HL-60/S4 treated with phorbol 12-myristate 13-acetate at 8.2 ng/mL for 4 days and 3 days (cell line): ENCODE data around the gene CXCL11.
"Not testable (repeated sequence)": the region's sequence is repeated elsewhere in the genome, so short reads cannot be mapped to it uniquely, and the experiment has no call there.

Experiments
- in situ Hi-C: fragments of 300-500 bp; cut with MboI; formaldehyde crosslinking; loops from 2 replicates; pipeline ENCODE4 v1.15.0; 2022; ENCODE audit warnings: low sequenced_read_pairs

The CXCL11 gene

GRCh38 chr4:76003035-76003434 is 32.8 kb downstream of the CXCL11 start:
- in situ Hi-C loops, result no loop called here

DNA sequence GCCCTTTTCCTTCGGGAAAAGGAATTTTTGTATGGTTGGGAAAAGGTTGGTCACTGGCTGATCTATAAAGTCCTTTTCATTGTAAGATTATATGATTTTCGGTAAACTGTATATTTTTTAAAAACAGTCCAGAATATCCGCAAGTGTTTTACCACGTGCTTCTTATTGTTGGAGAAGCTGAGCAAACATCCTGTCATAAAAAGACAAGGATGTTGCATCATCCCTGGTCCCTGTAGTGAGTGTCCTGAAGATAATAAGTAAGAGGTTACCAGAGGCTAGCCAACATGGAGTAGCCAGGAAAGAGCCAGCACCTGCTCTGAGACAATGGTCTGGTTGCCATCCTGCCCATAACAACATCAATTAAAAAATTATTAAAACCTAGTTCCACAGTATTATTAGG is 33.7 kb downstream of the CXCL11 start:
- in situ Hi-C loops, result no loop called here

DNA sequence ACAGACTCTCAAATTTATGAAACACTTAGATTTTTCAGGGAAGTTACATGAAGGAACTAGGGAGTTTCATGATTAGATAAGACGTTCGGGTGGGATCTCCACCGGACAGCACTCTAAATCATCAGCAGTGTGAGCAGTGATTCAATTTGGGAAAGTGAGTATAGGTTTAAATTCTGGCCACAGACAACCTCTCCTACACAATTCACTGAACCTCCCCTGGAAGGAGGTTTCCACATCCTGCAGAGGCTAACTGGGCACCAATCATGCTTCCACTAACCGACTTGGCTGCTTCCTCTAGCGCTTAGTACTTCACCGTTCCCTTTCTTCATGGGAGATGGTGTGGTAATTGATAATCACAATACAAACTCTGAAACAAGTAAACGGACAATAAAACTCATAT is 34.2 kb downstream of the CXCL11 start:
- in situ Hi-C loops, result no loop called here

GRCh38 chr4:76000279-76000678 is 35.6 kb downstream of the CXCL11 start:
- in situ Hi-C loops, result no loop called here

DNA sequence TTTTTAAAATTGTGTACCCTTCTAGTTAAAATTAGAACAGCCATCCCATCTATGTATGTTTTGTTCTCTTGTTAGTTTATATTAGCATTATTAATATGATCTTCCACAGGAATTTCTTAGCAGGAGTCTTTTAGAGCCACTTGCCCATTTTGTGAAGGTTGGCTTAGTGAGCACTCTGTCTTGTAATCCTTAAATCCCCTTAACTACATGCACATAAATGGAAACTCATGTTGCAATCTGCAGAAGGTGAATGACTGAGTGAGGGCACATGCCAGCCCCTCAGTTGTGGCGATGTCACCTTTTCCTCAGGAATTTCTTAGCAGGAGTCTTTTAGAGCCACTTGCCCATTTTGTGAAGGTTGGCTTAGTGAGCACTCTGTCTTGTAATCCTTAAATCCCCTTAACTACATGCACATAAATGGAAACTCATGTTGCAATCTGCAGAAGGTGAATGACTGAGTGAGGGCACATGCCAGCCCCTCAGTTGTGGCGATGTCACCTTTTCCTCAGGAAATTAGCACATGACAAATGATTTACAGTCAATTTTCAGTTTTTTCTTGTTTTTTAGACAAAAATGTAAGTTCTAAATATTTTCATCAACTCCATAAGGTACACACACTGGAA is 37.2 kb downstream of the CXCL11 start:
- in situ Hi-C loops, result not testable (repeated sequence)

- in situ Hi-C loops, result no loop called here
Observed at GRCh38 chr4:75997946-75998345, 37.9 kb downstream of the CXCL11 start.

- in situ Hi-C loops, result no loop called here
Observed at GRCh38 chr4:75997081-75997480, 38.8 kb downstream of the CXCL11 start.

GRCh38 chr4:75995727-75996126 is 40.1 kb downstream of the CXCL11 start:
- in situ Hi-C loops, result no loop called here

DNA sequence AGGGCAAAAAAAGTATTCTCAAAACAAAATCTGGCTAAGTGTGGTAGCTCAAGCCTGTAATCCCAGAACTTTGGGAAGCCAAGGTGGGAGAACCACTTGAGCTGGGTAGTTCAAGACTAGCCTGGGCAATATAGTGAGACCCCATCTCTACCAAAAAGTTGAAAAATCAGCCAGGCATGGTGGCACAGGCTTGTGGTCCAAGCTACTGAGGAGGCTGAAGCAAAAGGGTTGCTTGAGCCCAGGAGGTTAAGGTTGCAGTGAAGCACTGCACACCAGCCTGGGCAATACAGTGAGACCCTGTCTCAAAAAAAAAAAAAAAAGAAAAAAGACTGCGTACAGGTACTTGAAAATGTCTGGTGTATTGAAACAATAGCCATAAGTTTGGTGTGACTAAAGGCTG is 43.4 kb downstream of the CXCL11 start:
- in situ Hi-C loops, result no loop called here

- in situ Hi-C loops, result no loop called here
Observed at GRCh38 chr4:75989846-75990528, 45.9 kb downstream of the CXCL11 start.

- in situ Hi-C loops, result no loop called here
Observed at GRCh38 chr4:75985116-75985515, 50.8 kb downstream of the CXCL11 start.
